ENCODE measurements around the gene TEX52. TPM values are rescaled to one million over a fixed set of nuclear protein-coding genes. Genes with fewer than 3 reads are reported as not detected.

Gene TEX52
- total RNA-seq, 2 experiments from 2014 or later: 0.25 to 0.29 TPM

DNA sequence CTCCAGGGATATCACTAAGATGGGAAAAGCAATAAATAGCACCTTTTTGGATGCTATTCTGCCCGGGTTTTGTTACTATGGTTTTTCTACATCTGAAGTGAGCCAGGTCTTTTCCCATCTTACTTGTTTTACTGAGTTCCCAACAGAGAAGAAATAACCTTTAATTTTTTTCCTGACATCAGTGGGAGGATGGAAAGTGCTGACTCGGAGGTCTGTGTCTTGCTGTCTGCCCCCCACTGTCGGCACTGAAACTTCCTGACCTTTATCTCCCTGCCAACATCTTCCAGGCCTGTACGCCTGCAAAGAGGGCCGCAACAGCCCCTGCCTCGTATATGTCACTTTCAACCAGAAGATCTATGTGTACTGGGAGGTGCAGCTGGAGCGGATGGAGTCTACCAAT, 33.4 kb downstream of the TEX52 start:
- no peaks in the 10 kb centered on the region for H3K4me1 ChIP-seq (ENCODE audit: insufficient read depth, low read length, poor library complexity, severe bottlenecking)
- BruUV-seq (replicated peaks): no TSS peak
- CTCF ChIA-PET (ENCODE audit: unreplicated experiment): no interaction called here
- no peak overlapping the region for H3K4me3 ChIP-seq (ENCODE audit: low read depth, low read length, poor library complexity, severe bottlenecking)
- no peak for DNase-seq (ENCODE audit: low spot score)
- H4K20me1 ChIP-seq (ENCODE audit: insufficient read depth, low read length): no peaks in the 10 kb centered on the region
- no peaks in the 10 kb centered on the region for H3K9me2 ChIP-seq (ENCODE audit: insufficient read depth, low read length)
- H2AFZ ChIP-seq (ENCODE audit: low read length): no peak overlapping the region
- H3K36me3 ChIP-seq (ENCODE audit: insufficient read depth, low read length): peaks cover 94% of the 10 kb centered on the region
- no peak overlapping the region for H3K4me2 ChIP-seq (ENCODE audit: low read length)
- H3K79me2 ChIP-seq (ENCODE audit: insufficient read depth, low read depth, low read length): no peaks in the 10 kb centered on the region
- POLR2A ChIA-PET: no interaction called here
- intact Hi-C loops (cut with micrococcal nuclease; ENCODE audit: unreplicated experiment): no loop called here
- TF ChIP-seq, protein P1, sequence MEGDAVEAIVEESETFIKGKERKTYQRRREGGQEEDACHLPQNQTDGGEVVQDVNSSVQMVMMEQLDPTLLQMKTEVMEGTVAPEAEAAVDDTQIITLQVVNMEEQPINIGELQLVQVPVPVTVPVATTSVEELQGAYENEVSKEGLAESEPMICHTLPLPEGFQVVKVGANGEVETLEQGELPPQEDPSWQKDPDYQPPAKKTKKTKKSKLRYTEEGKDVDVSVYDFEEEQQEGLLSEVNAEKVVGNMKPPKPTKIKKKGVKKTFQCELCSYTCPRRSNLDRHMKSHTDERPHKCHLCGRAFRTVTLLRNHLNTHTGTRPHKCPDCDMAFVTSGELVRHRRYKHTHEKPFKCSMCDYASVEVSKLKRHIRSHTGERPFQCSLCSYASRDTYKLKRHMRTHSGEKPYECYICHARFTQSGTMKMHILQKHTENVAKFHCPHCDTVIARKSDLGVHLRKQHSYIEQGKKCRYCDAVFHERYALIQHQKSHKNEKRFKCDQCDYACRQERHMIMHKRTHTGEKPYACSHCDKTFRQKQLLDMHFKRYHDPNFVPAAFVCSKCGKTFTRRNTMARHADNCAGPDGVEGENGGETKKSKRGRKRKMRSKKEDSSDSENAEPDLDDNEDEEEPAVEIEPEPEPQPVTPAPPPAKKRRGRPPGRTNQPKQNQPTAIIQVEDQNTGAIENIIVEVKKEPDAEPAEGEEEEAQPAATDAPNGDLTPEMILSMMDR (conservative IDR thresholded peaks at IDR 0.05; ENCODE audit: low read length): no peak
- TF ChIP-seq EZH2phosphoT487 (IDR thresholded peaks at IDR 0.05; ENCODE audit: borderline replicate concordance, low read depth, low read length): no peak
- H3K9me3 ChIP-seq (ENCODE audit: low read length): no peaks in the 10 kb centered on the region
- H3K27ac ChIP-seq (ENCODE audit: low read depth, low read length, poor library complexity, severe bottlenecking): no peak overlapping the region

DNA sequence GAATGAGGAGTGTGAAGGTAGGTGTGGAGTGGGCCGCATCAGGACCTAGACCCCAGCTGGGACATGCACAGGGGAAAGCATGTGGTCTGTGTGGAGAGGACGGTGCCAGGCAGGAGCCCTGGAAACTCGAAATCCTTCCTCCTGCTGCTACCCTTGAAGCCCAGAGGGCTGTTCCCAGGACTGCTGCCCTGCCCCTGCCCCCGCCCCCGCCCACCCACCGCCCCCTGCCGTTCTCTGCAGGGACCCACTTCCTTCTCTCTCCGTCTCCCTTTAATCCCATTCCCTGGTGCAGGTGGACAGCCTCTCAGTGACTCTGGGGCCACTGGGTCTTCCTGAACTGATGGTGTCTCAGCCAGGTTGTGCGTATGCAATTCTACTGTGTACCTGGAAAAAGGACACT, 36.4 kb downstream of the TEX52 start:
- POLR2A ChIA-PET: no interaction called here
- Histone ChIP-seq H3K36me3 (ENCODE audit: insufficient read depth, low read length) (peaks cover 88% of the 10 kb centered on the region), H3K79me2 (ENCODE audit: insufficient read depth, low read depth, low read length) (peaks cover 2% of the 10 kb centered on the region; the same call in 1 of the 2 replicates), H3K9me2 (ENCODE audit: insufficient read depth, low read length) (no peaks in the 10 kb centered on the region), H3K27ac (ENCODE audit: low read depth, low read length, poor library complexity, severe bottlenecking) (no peak overlapping the region), H2AFZ (ENCODE audit: low read length) (no peak overlapping the region), H3K4me1 (ENCODE audit: insufficient read depth, low read length, poor library complexity, severe bottlenecking) (no peaks in the 10 kb centered on the region), H4K20me1 (ENCODE audit: insufficient read depth, low read length) (no peaks in the 10 kb centered on the region), H3K4me2 (ENCODE audit: low read length) (no peak overlapping the region), H3K4me3 (ENCODE audit: low read depth, low read length, poor library complexity, severe bottlenecking) (no peak overlapping the region), H3K9me3 (ENCODE audit: low read length) (no peaks in the 10 kb centered on the region)
- no TSS peak for BruUV-seq (replicated peaks)
- TF ChIP-seq, protein P1 (conservative IDR thresholded peaks at IDR 0.05; ENCODE audit: low read length): no peak
- no peak for TF ChIP-seq EZH2phosphoT487 (IDR thresholded peaks at IDR 0.05; ENCODE audit: borderline replicate concordance, low read depth, low read length)
- intact Hi-C loops (cut with micrococcal nuclease; ENCODE audit: unreplicated experiment): no loop called here
- DNase-seq (ENCODE audit: low spot score): no peak
- CTCF ChIA-PET (ENCODE audit: unreplicated experiment): no interaction called here

DNA sequence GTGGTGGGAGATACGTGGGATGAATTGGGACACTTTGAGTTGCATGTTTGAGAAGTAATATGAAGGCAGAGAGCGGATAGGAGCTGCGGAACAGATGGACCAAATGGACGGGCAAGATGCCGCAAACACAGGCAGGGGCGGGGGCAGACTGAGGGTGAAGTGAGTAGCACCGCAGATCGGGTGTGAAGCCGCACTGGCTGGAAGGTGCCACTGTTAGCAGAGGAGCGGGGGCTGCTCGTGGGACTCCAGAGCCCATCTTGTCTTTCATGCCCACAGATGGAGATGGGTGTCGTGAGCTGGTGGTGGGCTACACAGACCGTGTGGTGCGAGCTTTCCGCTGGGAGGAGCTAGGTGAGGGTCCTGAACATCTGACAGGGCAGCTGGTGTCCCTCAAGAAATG, 37.0 kb downstream of the TEX52 start:
- Histone ChIP-seq H3K9me3 (ENCODE audit: low read length) (no peaks in the 10 kb centered on the region), H3K4me1 (ENCODE audit: insufficient read depth, low read length, poor library complexity, severe bottlenecking) (no peaks in the 10 kb centered on the region), H2AFZ (ENCODE audit: low read length) (no peak overlapping the region), H3K79me2 (ENCODE audit: insufficient read depth, low read depth, low read length) (peaks cover 8% of the 10 kb centered on the region; the same call in 1 of the 2 replicates), H3K27ac (ENCODE audit: low read depth, low read length, poor library complexity, severe bottlenecking) (no peak overlapping the region), H3K9me2 (ENCODE audit: insufficient read depth, low read length) (no peaks in the 10 kb centered on the region), H3K4me2 (ENCODE audit: low read length) (no peak overlapping the region), H3K4me3 (ENCODE audit: low read depth, low read length, poor library complexity, severe bottlenecking) (no peak overlapping the region), H3K36me3 (ENCODE audit: insufficient read depth, low read length) (peaks cover 88% of the 10 kb centered on the region), H4K20me1 (ENCODE audit: insufficient read depth, low read length) (no peaks in the 10 kb centered on the region)
- TF ChIP-seq, protein P1 (conservative IDR thresholded peaks at IDR 0.05; ENCODE audit: low read length): no peak
- no peak for TF ChIP-seq EZH2phosphoT487 (IDR thresholded peaks at IDR 0.05; ENCODE audit: borderline replicate concordance, low read depth, low read length)
- POLR2A ChIA-PET: no interaction called here
- BruUV-seq (replicated peaks): no TSS peak
- CTCF ChIA-PET (ENCODE audit: unreplicated experiment): no interaction called here
- intact Hi-C loops (cut with micrococcal nuclease; ENCODE audit: unreplicated experiment): no loop called here
- DNase-seq (ENCODE audit: low spot score): no peak

Data from OCI-LY7 (cell line).